Activated naive CD4-positive, alpha-beta T cell (primary cell): ENCODE results near the gene FILIP1L.

Source experiments
- DNase-seq, 4 experiments: peaks; one replicate each; lab custom pipeline; 2025; lab: John Stamatoyannopoulos, UW

FILIP1L gene

DNA sequence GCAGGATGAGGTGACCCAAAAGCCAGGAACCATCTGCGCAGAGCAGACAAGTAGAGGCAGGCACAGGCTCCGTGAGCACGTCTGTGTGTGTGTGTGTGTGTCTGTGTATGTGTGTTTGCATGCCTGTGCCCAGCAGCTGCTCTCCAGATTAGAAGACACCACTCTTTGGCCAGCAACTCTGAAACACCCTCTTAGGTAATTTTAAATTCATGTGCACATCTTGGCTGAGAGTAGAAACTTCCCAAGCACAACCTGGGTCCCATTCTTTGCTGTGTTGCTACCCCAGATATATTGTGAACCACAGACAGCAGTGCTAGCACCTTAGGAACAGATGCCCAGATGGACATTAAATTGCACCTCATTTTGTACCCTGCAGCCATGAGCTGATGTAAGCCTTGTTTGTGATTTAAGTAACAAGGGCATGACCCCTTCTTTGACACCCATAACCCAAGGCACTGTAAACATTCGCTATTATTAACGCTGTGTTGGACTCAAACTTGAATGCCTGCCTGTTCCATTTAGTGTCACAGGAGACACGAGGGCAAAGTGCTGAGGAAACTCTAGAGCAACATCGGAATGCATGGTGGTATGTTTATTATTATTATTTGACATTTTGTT is at the start of gene FILIP1L:
Gene FILIP1L, minus strand, starts transcription at position 89 of the 618 bp plus-strand sequence.
- DNase-seq, result no peak

DNA sequence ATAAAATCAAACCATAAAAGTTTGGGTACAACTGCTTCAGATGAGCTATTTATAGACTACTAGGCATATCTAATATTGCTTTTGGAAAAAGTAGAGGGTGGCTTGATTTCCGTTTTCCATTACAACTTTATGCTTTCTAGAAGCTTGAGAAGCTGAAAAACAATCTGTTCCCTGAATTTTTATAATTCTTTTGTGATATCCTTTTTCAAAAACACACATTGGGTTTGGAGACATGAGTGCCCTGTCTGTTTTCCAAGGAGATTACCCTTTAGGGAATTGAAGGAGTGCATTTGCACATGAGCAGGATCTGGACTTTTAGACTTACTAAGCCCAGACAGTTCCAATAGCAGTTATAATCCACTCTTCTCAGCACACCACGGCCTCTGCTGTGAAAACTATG is 49.5 kb upstream of the FILIP1L start:
- no peak for DNase-seq

DNA sequence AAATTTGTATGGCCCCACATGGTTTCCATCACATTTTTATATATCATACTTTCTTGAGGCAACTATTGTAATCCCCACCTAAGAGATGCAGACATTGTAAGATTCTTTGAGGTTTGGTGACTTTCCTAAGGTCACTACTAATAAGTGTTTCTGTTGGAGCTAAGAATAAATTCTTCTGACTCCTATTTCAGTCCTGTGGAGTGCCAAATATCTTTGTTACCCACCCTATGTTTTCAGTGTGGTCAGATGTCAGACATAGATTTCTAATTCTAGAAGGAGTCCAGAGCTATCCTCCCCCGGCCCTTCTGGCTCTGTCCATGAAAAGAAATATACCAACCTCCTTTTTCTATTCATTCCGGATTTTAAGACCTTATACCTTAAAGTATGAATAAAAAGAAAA is 46.2 kb upstream of the FILIP1L start:
- DNase-seq, result no peak

DNA sequence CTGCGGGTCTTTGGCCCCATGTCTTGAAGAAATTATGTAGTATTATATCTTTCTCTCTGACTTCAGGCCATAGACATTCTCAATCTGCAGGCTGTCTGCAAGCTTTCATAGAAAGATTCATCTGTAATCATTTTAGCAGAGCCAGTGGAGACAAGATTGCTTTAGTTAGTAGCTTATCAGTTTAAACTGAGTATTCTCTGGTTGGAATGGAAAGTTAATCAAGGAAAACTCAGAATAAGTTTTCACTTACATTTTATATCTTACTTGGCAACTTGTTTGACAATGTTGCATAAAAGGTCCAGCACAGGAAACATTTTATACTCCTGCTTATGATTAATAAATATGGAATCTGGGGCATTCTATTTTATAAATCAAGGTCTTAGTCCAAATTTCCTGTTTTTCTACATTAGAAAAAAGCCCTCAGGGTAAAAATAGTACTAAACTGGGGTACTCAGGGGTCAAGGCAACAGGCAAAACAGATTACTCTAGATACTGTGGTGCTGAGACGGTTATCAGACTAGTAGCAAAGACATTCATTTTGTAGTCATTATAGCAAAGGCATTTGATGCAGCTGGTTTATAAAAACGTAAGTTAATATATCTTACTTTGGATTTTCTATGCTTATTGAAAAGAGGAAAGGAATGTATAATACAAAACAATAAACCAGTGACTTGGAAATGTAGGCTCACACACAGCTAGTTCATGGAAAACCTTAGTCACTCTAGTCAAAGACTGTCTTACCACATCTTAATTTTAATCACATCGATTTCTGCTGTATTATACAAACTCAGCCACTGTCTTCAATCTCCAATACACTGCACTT is 45.2 kb upstream of the FILIP1L start:
- no peak for DNase-seq

DNA sequence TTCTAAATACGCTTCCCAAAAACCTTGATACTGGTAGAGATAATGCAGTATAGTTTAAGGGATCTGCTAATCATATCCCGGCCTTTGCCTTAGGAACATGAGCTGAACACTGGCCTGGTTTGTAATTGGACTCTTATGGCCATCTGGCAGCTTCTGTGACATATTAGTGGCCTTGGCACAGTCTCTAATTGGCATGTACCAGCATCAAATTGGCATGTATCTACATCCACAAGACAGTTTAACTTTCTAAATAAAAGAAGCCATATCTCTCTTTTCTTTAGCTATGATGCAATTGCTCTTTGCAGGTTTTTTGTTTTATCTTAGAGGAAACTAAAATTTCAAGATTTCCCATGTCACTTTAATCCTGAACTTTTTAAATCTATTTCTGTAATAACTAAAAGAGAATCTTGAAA is 44.6 kb upstream of the FILIP1L start:
- DNase-seq, result no peak

- no peak for DNase-seq
Measured at GRCh38 chr3:100157685-100158084, 43.4 kb upstream of the FILIP1L start.

- DNase-seq, result no peak
Measured at GRCh38 chr3:100155590-100155989, 41.3 kb upstream of the FILIP1L start.

- no peak for DNase-seq
Measured at GRCh38 chr3:100155128-100155527, 40.8 kb upstream of the FILIP1L start.

GRCh38 chr3:100154171-100154570 is 39.9 kb upstream of the FILIP1L start:
- no peak for DNase-seq

DNA sequence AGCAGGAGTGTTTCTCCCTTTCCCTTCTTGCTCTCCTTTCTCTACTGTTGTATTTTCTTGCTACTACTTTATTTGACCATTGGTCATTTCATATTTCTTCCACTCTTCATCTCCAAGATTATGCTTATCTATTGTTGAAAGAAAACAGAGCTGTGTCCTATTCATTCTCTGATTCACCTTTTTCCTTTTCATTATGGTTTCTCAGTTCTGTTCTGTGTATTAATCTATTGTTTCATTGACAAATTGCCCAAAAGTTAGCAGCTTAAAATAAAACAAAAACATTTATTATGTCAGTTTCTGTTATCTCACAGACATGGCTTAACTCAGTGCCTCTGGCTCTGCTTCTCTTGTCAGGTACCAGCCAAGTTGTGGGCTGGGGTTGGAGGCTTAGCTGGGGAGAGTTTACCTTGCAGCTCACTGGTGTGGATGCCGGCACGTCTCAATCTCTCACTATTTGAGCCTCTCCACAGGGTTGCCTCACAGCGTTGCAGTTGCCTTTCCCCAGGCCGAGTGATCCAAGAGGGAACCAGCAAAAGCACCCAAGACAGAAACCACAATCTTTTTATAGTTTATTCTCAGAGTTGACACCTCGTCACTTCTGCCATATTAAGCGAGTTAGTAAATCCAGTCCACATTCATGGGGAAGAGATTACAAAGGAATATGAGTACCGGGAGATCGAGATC is 36.9 kb upstream of the FILIP1L start:
- DNase-seq, result no peak

DNA sequence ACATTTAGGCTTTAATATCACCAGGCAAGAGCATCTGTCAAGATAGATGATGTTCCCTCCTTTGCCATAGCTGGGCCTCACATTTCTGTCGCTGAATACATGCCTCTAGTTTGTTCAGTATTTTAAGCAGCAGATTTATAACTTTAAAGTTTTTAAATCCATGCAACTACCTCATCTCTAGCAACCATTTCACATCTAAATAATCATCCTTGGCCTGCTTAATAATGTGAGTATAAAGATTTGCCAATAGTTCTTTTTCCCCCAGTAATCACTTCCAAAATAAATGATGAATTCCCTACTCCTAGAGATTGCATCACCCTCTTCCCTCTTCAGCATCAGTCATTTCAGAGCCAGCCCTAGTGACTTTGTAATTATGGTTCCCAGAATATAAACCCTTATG is 36.2 kb upstream of the FILIP1L start:
- no peak for DNase-seq

GRCh38 chr3:100149713-100150415 is 35.6 kb upstream of the FILIP1L start:
- DNase-seq, result no peak

DNA sequence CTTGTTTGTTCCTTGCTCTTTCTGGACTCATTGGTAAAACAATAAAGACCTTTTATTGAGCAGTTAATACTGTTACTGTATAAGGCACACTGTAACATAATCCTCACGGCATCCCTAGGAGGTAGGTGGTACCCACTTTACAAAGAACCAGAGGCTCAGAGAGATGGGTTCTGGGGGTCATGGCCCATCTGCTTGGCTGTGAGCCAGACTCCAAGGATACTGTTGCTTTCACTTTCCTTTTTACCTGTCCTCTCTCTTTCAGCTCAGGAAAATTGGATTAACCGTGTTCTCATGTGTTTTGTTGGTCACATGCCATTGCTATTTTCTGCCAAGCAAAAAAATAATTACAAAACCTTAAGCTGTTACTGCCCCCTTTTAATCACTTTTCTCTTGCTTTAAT is 34.8 kb upstream of the FILIP1L start:
- no peak for DNase-seq

- no peak for DNase-seq
Measured at GRCh38 chr3:100144255-100144866, 30.1 kb upstream of the FILIP1L start.

- DNase-seq, result no peak
Measured at GRCh38 chr3:100141586-100141985, 27.3 kb upstream of the FILIP1L start.

DNA sequence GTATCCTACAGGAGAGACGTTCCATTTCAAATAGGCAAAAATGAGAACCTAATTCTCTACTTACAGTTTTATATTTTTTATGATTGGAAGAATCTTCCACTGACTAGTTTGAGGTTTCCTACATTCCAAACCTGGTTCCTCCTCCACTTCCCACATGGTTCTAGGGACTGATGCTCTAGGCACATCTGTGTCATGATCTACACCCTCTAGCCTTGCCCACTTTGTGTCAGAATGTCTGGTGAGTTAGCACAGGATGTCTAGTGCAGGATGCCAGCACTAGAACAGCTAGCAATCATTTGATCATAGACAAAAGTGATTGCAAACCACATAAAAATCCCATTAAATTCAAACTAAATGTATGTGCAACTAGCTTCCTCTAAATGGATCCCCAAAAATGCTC is 26.7 kb upstream of the FILIP1L start:
- DNase-seq, result no peak

- no peak for DNase-seq
Measured at GRCh38 chr3:100136921-100137320, 22.6 kb upstream of the FILIP1L start.

DNA sequence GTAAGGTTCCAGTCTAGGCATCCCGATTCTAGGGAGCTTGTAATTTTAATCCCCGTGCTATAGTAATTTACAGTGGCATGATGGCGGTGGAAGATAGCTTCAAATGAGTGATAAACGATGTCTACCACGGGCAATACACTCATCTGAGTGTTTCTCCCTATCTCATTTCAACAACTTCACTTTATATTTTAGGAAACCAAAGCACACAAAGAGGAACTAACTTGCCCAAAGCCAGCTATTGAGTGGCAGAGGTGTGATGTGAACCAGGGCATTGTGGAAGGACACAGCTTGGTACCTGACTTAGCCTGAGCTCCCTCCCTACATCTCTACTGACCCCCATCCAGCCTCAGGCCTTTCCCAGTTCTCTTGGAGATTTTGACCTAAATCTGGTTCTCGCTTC is 16.9 kb upstream of the FILIP1L start:
- no peak for DNase-seq

DNA sequence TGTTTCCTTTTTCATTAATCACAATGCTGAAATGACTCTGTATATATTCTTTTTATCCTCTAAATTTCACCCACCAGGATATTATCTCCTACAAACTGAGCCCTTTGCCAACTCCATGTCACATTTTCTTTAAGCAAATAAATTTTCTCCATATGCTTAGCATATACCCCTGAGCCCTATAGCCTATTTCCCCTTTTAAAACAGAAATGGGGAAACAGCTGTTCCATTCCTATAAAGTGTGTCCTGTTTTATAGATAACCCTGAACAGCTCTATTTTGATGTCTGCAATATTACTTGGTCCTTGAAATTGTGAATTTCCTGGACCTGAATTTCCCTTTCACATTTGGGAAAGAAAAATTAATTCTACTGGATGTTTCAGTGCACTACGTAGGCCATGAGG is 15.6 kb upstream of the FILIP1L start:
- no peak for DNase-seq

DNA sequence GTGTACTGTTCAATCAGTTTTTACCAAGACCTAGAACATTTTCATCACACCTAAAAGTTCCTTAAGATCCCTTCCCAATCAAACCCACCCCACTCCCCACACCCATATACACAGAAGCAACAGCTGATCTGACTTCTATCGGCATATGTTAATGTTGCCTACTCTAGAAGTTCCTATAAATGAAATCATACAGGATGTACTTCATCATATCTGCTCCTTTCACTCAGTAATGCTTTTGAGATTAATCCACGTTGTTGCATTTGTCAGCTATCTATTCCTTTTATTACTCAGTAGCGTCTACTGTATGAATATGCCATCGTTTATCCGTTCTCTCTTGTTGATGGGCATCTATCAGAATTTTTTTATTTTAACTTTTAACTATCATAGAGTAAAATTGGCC is 14.3 kb upstream of the FILIP1L start:
- DNase-seq, result no peak

- no peak for DNase-seq
Measured at GRCh38 chr3:100127792-100128191, 13.5 kb upstream of the FILIP1L start.
